HPDE6-E6E7 (cell line): ENCODE measurements around the gene EIF4ENIF1.
A peak's percentile ranks its signal among the peaks of the same experiment; 100 is the strongest.
"Not testable (repeated sequence)": the region's sequence is repeated elsewhere in the genome, so short reads cannot be mapped to it uniquely, and the experiment has no call there.

Source experiments
- DNase-seq: peaks from one replicate; pipeline ENCODE4 v3.0.0; 2011; ENCODE audit warnings: missing footprints; ENCODE audit errors: extremely low spot score

Gene EIF4ENIF1

DNA sequence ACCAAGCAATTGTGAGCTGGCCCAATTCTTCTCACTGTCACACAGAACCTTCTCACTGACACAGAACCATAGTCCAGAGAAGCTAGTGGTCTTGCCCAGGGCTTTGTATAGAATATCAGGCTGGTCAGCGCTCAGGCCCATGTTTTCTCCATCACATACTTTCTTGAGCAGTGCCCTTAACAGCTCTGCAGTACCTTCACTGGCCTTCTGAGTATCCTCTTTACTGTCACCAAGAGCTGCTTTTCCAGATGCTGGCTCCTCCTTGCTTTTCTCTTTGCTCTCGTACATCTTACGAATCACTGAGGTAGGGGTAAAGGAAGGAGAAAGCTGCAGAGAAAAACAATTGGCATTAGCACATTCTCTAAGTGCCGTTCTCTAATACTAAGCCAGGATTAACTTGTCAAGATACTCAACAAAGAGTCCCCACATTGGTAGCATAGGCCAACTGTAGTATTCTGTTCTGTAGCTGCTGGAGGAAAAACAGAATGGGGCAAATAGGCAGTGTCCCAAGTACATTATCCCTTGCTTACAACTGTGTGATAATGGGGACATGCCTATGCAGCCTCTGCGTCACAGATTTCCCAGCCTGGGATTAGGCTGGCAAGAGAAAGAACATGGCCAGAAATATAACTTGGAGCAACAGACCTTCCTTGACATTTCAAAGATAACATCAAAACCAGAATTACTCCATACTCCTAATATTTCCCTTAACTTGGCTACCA lies 46.7 kb downstream of the EIF4ENIF1 start:
- DNase-seq, result no peak

GRCh38 chr22:31441652-31442051 lies 48.0 kb downstream of the EIF4ENIF1 start:
- DNase-seq, result no peak

DNA sequence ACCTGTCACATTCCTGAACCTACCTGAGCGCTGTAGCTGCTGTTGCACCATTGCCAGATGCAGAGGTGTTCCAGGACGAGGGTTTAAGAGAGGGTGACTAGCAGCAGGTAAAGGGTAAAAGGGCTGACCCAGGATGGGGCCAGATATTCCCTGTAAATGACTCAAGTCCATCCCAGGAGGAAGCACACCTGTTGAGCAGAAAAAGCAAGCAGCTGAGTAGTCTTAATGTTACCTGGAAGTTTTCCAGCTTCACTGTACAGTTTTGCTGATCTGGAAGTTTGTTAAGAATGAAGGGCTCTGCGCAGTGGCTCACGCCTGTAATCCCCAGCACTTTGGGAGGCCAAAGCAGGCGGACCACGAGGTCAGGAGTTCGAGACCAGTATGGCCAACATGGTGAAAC lies 49.0 kb downstream of the EIF4ENIF1 start:
- DNase-seq, result no peak

DNA sequence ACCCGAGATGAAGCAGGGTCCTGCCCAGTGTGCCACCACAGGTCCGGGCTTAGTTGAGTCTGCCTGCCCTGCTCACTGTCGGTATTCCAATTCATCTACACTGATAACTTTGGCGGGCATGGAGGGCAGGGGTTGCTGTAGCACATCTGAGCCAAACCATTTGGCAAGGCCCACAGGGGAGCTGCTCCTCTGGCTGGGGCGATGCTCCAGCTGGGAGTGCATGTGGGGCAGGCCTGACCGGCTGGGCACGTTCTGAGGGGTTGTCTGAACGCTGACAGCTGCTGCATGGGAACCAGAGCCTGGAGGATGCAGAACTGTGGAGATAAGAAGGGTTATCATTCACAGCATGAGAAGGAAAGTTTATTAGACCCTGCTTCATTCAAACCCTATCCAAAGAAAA lies 49.8 kb downstream of the EIF4ENIF1 start:
- no peak for DNase-seq

GRCh38 chr22:31436132-31436531 lies 53.5 kb downstream of the EIF4ENIF1 start:
- no peak for DNase-seq

GRCh38 chr22:31431950-31432349 lies 57.7 kb downstream of the EIF4ENIF1 start:
- DNase-seq, result no peak

- DNase-seq, result no peak
Observed at GRCh38 chr22:31425331-31426050, 64.2 kb downstream of the EIF4ENIF1 start.

DNA sequence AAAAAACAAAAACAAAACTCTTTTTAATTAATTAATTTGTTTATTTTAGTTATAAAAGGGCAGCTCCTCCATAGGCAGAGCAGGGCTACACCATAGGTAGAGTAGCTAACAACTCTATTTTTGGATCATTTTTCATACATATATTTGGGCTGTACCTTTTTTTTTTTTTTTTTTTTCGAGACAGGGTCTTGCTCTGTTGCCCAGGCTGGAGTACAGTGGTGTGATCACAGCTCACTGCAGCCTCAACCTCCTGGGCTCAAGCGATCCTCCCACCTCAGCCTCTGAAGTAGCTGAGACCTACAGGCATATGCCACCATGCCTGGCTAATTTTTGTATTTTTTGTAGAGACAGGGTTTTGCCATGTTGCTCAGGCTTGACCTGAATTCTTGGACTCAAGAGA lies 87.3 kb downstream of the EIF4ENIF1 start:
- not testable (repeated sequence) for DNase-seq

GRCh38 chr22:31400023-31400397 lies 89.6 kb downstream of the EIF4ENIF1 start:
- no peak for DNase-seq

- peak; percentile 95 for DNase-seq
Observed at GRCh38 chr22:31399211-31400022, 90.2 kb downstream of the EIF4ENIF1 start, which contains the start of gene DRG1. TSS of gene DRG1 (plus strand) at chr22:31399604. CDS start at chr22:31399684, 80 bp downstream.

DNA sequence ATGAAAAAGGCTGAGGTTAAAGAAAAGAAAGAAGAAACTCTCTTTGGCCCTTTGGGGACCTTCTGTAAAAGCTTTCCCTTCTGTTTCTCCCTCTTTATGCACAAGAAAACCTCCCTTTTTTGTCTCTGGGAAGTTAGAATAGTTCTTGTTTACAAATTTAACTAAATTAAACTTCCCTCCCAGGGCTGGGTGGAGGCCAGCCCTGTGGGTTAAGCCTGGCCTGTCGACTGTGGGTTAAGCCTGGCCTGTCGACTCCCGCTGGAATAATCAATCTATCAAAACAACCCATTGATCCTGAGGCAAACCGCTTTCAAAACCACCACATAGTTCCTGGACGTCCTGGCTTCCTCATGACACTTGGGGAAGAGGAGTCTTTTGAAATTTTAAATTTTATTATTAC lies 91.4 kb downstream of the EIF4ENIF1 start:
- DNase-seq, result no peak

GRCh38 chr22:31394326-31394725 lies 95.3 kb downstream of the EIF4ENIF1 start:
- no peak for DNase-seq

DNA sequence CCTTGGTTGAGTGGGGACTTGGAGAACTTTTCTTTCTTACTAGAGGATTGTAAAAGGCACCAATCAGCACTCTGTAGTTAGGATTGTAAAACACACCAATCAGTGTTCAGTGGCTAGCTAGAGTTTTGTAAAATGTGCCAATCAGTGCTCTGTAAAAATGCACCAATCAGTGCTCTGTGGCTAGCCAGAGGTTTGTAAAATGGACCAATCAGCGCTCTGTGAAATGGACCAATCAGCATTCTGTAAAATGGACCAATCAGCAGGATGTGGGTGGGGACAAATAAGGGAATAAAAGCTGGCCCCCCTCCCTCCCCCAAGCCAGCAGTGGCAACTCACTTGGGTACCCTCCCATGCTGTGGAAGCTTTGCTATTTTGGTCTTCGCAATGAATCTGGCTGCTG lies 95.7 kb downstream of the EIF4ENIF1 start:
- no peak for DNase-seq
